B cell (primary cell): ENCODE results near the gene RAB11FIP2. TPM values are rescaled to one million over a fixed set of nuclear protein-coding genes. Genes with fewer than 3 reads are reported as not detected.

ENCODE experiments used
- ATAC-seq: fragments of 200-7000 bp; cut with Tn5 transposase; one replicate; pipeline ENCODE4 v1.10.0; 2021; ENCODE audit warnings: low read depth, mild to moderate bottlenecking, moderate number of reproducible peaks, moderate library complexity
- CTCF ChIA-PET: fragments of 350-600 bp; sonication (Branson Sonifier 250); formaldehyde crosslinking; loops from one replicate; lab custom pipeline; 2021; ENCODE audit warnings: antibody characterized with exemption, inconsistent platforms; lab: Charles Lee
- POLR2A ChIA-PET: fragments of 350-600 bp; sonication (Branson Sonifier 250); formaldehyde crosslinking; loops from one replicate; lab custom pipeline; 2021; ENCODE audit warnings: antibody characterized with exemption; lab: Charles Lee
- DNase-seq: peaks from one replicate; pipeline ENCODE4 v3.0.0; 2013
- H2AFZ ChIP-seq: 2 replicates; pipeline ENCODE4 v1.6.1; 2012; ENCODE audit warnings: mild to moderate bottlenecking, low read depth, low read length; ENCODE audit not compliant: insufficient read depth, poor library complexity, severe bottlenecking
- H3K27ac ChIP-seq, 2 donors: 1 replicate in 1 of 2; 2 replicates in 1 of 2; pipeline ENCODE4 v1.5.1; 2012 to 2013; ENCODE audit warnings: low read length in 2 of 2, mild to moderate bottlenecking in 2 of 2, moderate library complexity in 1 of 2
- H3K27me3 ChIP-seq, 4 experiments: fragments of 200-600 bp in 1 of 4; sonication (generic) in 1 of 4; replicated peaks in 1 of 4; 1 replicate in 2 of 4; 2 replicates in 2 of 4; pipeline versions ENCODE4 v1.6.1 to v1.7.0; 2013 to 2016; ENCODE audit warnings: low read length in 3 of 4, mild to moderate bottlenecking in 2 of 4, mixed read lengths in 1 of 4, moderate library complexity in 1 of 4; ENCODE audit not compliant: insufficient read depth in 4 of 4, control insufficient read depth in 3 of 4; ENCODE audit errors: control extremely low read depth in 1 of 4
- H3K36me3 ChIP-seq, 2 experiments: replicated peaks in 1 of 2; 1 replicate in 1 of 2; 2 replicates in 1 of 2; pipeline versions ENCODE4 v1.6.1 to v1.7.1; 2013; ENCODE audit warnings: low read length in 1 of 2; ENCODE audit not compliant: insufficient read depth in 2 of 2, control insufficient read depth in 1 of 2; ENCODE audit errors: control extremely low read depth in 1 of 2, extremely low read depth in 1 of 2
- H3K4me1 ChIP-seq, 2 donors: fragments of 200-600 bp in 1 of 2; sonication (generic) in 1 of 2; 1 replicate in 1 of 2; 2 replicates in 1 of 2; pipeline versions ENCODE4 v1.5.1 to v1.6.1; 2013 to 2017; ENCODE audit warnings: low read length in 2 of 2; ENCODE audit not compliant: control insufficient read depth in 2 of 2, insufficient read depth in 2 of 2
- H3K4me2 ChIP-seq: replicated peaks from 2 replicates; pipeline ENCODE3; 2012; ENCODE audit warnings: mild to moderate bottlenecking, low read depth, low read length; ENCODE audit not compliant: poor library complexity, severe bottlenecking
- H3K4me3 ChIP-seq, 5 experiments: fragments of 200-600 bp in 1 of 5; sonication (generic) in 1 of 5; 1 replicate in 3 of 5; 2 replicates in 2 of 5; pipeline versions ENCODE4 v1.5.1 to v1.7.0; 2011 to 2016; ENCODE audit warnings: low read length in 4 of 5, mild to moderate bottlenecking in 4 of 5, low read depth in 2 of 5, control low read depth in 1 of 5, moderate library complexity in 1 of 5; ENCODE audit not compliant: insufficient read depth in 1 of 5; ENCODE audit errors: control extremely low read depth in 1 of 5, extremely low read depth in 1 of 5
- H3K79me2 ChIP-seq: fragments of 200-600 bp; sonication (generic); one replicate; pipeline ENCODE4 v1.6.0; 2016; ENCODE audit warnings: low read length; ENCODE audit not compliant: control insufficient read depth, insufficient read depth
- H3K9ac ChIP-seq: fragments of 200-600 bp; sonication (generic); 2 replicates; pipeline ENCODE4 v1.6.1; 2017; ENCODE audit warnings: mild to moderate bottlenecking, low read length, moderate library complexity
- H3K9me3 ChIP-seq, 3 donors: one replicate each; pipeline versions ENCODE4 v1.6.1 to v1.7.1; 2013; ENCODE audit warnings: low read length in 2 of 3; ENCODE audit not compliant: control insufficient read depth in 2 of 3, insufficient read depth in 1 of 3; ENCODE audit errors: control extremely low read depth in 1 of 3
- H4K20me1 ChIP-seq: 2 replicates; pipeline ENCODE4 v1.6.0; 2012; ENCODE audit warnings: mild to moderate bottlenecking, low read length; ENCODE audit not compliant: insufficient read depth, control insufficient read depth, poor library complexity, severe bottlenecking
- H3K27ac Mint-ChIP-seq: one replicate; pipeline ENCODE4 v1.8.0; 2021; ENCODE audit warnings: mixed read lengths
- H3K27me3 Mint-ChIP-seq: one replicate; pipeline ENCODE4 v1.8.0; 2021; ENCODE audit warnings: mixed read lengths
- H3K4me1 Mint-ChIP-seq: one replicate; pipeline ENCODE4 v1.8.0; 2021; ENCODE audit warnings: mixed read lengths
- H3K4me3 Mint-ChIP-seq: one replicate; pipeline ENCODE4 v1.8.0; 2021; ENCODE audit warnings: mixed read lengths
- H3K9me3 Mint-ChIP-seq: one replicate; pipeline ENCODE4 v1.8.0; 2022; ENCODE audit warnings: mixed read lengths; ENCODE audit not compliant: insufficient read depth
- CTCF ChIP-seq: fragments of 200-600 bp; IDR thresholded peaks from one replicate; pipeline ENCODE4 v1.8.0; 2022; ENCODE audit warnings: antibody characterized with exemption, mild to moderate bottlenecking
- EZH2 ChIP-seq: IDR thresholded peaks from 2 replicates; pipeline ENCODE4 v1.6.1; 2012; ENCODE audit warnings: borderline replicate concordance, low read depth, mild to moderate bottlenecking, moderate library complexity, low read length; ENCODE audit not compliant: insufficient read depth, poor library complexity, severe bottlenecking
- WGBS: methylation state at CpG from one replicate; pipeline ENCODE4 v1.1.5; 2013; ENCODE audit warnings: missing lambda C conversion rate; ENCODE audit not compliant: insufficient coverage; 5-methylcytosine and 5-hydroxymethylcytosine counted together
- intact Hi-C: fragments of 100-400 bp; cut with micrococcal nuclease; formaldehyde crosslinking; loops from one replicate; pipeline ENCODE4 v1.10.0; 2022
- polyA plus RNA-seq: library from polyadenylated mRNA; depleted of rRNA; stranded (reverse); fragments of >200 nt; gene quantifications from 2 replicates; pipeline ENCODE4 v1.2.3, GENCODE V29; 2012
- total RNA-seq, 2 donors: library from RNA; stranded (reverse); fragments of 120-200 nt in 1 of 2; gene quantifications; 1 replicate in 1 of 2; 2 replicates in 1 of 2; pipeline versions ENCODE4 v1.2.3 to v1.2.4, GENCODE V29; 2013 to 2022

The RAB11FIP2 gene
- total and polyA plus RNA-seq, 2 donors (not counting 1 experiment from before 2014, with no cell fraction given), result 5.6 to 33.6 TPM

GRCh38 chr10:117972168-117972837 lies 74.4 kb downstream of the RAB11FIP2 start:
- CTCF ChIA-PET, result no interaction called here
- Mint-ChIP-seq H3K9me3 (peaks cover 2% of the 10 kb centered on the region), H3K27me3 (peaks cover 13% of the 10 kb centered on the region), H3K4me1 (no peaks in the 10 kb centered on the region), H3K27ac (no peak overlapping the region), H3K4me3 (no peak overlapping the region)
- no peaks in the 10 kb centered on the region for H4K20me1 ChIP-seq
- no peak for TF ChIP-seq CTCF
- TF ChIP-seq EZH2, result no peak
- H3K4me1 ChIP-seq, result no peaks in the 10 kb centered on the region
- H3K27ac ChIP-seq, result no peak overlapping the region
- no peaks in the 10 kb centered on the region for H3K79me2 ChIP-seq
- POLR2A ChIA-PET, result no interaction called here
- H2AFZ ChIP-seq, result no peak overlapping the region
- 84% methylated on average over 2 of the region's 5 CpGs for WGBS
- no peak overlapping the region for H3K4me2 ChIP-seq
- peaks cover 0 to 9% (median 0%) of the 10 kb centered on the region in 4 experiments for H3K27me3 ChIP-seq
- no peak overlapping the region for H3K9ac ChIP-seq
- no peaks in the 10 kb centered on the region for H3K36me3 ChIP-seq
- H3K4me3 ChIP-seq, result no peak overlapping the region
- DNase-seq (no peak), ATAC-seq (no peak)
- intact Hi-C loops, result no loop called here
- H3K9me3 ChIP-seq, result peaks cover 2 to 5% (median 3%) of the 10 kb centered on the region in 3 donors

GRCh38 chr10:117970962-117971361 lies 75.8 kb downstream of the RAB11FIP2 start:
- H2AFZ ChIP-seq, result no peak overlapping the region
- peaks cover 16% of the 10 kb centered on the region for H3K27me3 Mint-ChIP-seq
- peaks cover 0 to 9% (median 0%) of the 10 kb centered on the region in 4 experiments for H3K27me3 ChIP-seq
- no peak overlapping the region for H3K4me3 Mint-ChIP-seq
- no peak overlapping the region for H3K27ac Mint-ChIP-seq
- DNase-seq, result no peak
- no peak overlapping the region for H3K9ac ChIP-seq
- intact Hi-C loops, result no loop called here
- H4K20me1 ChIP-seq, result no peaks in the 10 kb centered on the region
- H3K79me2 ChIP-seq, result no peaks in the 10 kb centered on the region
- H3K4me2 ChIP-seq, result no peak overlapping the region
- CTCF ChIA-PET, result no interaction called here
- H3K4me1 Mint-ChIP-seq, result no peaks in the 10 kb centered on the region
- no peak overlapping the region for H3K27ac ChIP-seq
- POLR2A ChIA-PET, result no interaction called here
- H3K9me3 Mint-ChIP-seq, result peaks cover 2% of the 10 kb centered on the region
- TF ChIP-seq CTCF, result peak; percentile 12
- TF ChIP-seq EZH2, result no peak
- H3K9me3 ChIP-seq, result peaks cover 2 to 5% (median 3%) of the 10 kb centered on the region in 3 donors
- no peak overlapping the region for H3K4me3 ChIP-seq
- no peaks in the 10 kb centered on the region for H3K4me1 ChIP-seq
- WGBS, result 100% methylated on average over 1 of the region's 2 CpGs
- no peak for ATAC-seq
- H3K36me3 ChIP-seq, result no peaks in the 10 kb centered on the region
